ENCODE measurements around the gene NSD2. TPM values are rescaled to one million over a fixed set of nuclear protein-coding genes. Genes with fewer than 3 reads are reported as not detected.

NSD2 gene
- total RNA-seq, 1 donor from 2014 or later = 237 TPM

GRCh38 chr4:1982124-1983052 is 111.2 kb downstream of the NSD2 start:
- intact Hi-C loops (cut with micrococcal nuclease) = no loop called here

DNA sequence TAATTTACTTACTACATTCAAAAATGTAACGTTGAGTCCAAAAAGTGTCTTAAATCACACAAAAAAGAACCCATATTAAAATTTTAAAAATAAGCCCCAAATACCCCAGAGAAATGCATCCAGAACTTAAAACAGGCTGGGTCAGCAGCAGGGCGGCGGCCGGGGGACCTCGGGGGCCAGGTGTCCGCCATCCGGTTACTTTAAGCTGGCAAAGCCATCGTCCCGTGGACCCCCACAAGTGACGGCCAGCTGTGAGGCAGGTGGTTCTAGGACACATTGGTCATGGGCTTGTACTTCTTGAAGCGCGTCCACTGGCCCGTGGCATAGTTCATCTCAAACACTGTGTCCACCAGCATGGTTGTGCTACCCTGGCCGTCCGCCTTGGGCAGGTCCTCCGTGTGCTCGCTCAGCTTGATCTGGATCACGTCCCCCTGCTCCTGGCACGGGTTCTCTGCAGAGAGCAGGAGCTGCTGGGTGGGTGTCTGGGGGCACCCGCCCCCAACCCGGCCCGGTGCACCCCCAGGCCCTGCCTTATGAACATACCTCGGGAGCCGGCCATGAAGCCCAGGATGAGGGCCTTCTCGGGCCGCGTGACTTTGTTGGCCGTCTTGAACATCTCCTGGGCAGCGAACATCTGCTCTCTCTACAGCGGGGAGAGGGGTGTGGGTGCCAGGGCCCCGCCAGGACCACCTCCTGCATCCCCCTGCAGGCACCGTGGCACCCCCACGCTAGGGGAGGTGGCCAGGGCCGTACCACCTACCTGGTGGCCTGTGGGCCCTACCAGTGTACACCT is 112.1 kb downstream of the NSD2 start:
- intact Hi-C loops (cut with micrococcal nuclease) = no loop called here

- intact Hi-C loops (cut with micrococcal nuclease) = no loop called here
Observed at GRCh38 chr4:1983846-1984405, 112.7 kb downstream of the NSD2 start.

GRCh38 chr4:1984406-1985191 is 113.4 kb downstream of the NSD2 start:
- intact Hi-C loops (cut with micrococcal nuclease) = no loop called here

GRCh38 chr4:1985294-1985693 is 114.1 kb downstream of the NSD2 start:
- intact Hi-C loops (cut with micrococcal nuclease) = no loop called here

- intact Hi-C loops (cut with micrococcal nuclease) = no loop called here
Observed at GRCh38 chr4:1985780-1986577, 114.8 kb downstream of the NSD2 start.

GRCh38 chr4:1986578-1987210 is 115.5 kb downstream of the NSD2 start:
- intact Hi-C loops (cut with micrococcal nuclease) = no loop called here

- intact Hi-C loops (cut with micrococcal nuclease) = no loop called here
Observed at GRCh38 chr4:1987296-1987695, 116.1 kb downstream of the NSD2 start.

- intact Hi-C loops (cut with micrococcal nuclease) = no loop called here
Observed at GRCh38 chr4:1987721-1988326, 116.6 kb downstream of the NSD2 start.

- intact Hi-C loops (cut with micrococcal nuclease) = no loop called here
Observed at GRCh38 chr4:1988327-1988724, 117.1 kb downstream of the NSD2 start.

DNA sequence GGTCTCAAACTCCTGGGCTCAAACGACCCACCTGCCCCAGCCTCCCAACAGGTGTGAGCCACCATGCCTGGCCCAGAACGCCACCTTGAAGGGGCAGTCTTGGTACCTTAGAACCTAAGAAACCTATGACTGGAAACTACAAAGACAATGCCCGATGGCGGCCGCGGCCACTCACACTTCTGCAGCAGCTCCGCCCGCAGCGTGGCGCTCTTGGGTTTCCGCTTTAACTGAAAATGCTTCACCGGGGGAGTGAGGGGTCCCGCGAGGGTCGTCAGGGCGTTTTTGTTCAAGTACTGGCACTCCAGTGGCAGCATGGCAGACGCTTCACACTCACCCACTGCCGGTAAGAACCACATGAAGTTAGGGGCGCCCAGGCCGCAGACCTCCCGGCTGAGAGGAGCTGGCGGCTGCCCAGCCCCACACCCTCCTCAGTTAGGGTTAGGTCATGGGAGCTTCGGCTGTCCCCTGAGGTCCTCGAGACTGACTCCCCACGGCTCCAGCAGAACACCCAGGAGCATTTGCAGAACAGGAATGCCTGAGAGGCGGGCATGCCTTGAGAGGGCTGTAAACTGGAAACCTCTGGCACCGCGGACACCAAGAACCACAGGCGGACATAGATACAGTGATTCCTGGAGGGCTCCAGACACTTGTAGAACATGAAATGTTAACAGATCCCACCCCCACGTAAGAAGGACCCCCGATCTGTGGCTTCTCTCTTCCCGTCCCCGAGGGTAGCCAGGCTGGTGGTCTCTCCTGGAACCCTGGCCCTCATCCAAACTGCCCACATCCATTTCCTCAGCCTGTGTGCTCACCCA is 118.5 kb downstream of the NSD2 start:
- intact Hi-C loops (cut with micrococcal nuclease) = no loop called here

- intact Hi-C loops (cut with micrococcal nuclease) = no loop called here
Observed at GRCh38 chr4:1990348-1990645, 119.1 kb downstream of the NSD2 start.

DNA sequence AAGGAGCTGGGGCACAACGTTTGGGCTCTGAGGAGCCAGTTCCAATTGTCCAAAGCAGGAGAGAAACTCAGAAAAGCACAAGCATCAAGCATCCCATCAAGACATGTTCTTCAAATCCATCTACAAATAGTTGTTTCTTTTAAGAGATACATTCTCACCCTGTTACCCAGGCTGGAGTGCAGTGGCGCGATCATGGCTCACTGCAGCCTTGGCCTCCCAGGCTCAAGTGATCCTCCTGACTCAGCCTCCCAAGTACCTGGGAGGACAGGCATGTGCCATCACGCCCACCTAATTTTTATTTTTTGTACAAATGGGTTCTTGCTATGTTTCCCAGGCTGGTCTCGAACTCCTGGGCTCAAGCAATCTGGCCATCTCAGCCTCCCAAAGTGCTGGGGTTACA is 119.5 kb downstream of the NSD2 start:
- intact Hi-C loops (cut with micrococcal nuclease) = no loop called here

DNA sequence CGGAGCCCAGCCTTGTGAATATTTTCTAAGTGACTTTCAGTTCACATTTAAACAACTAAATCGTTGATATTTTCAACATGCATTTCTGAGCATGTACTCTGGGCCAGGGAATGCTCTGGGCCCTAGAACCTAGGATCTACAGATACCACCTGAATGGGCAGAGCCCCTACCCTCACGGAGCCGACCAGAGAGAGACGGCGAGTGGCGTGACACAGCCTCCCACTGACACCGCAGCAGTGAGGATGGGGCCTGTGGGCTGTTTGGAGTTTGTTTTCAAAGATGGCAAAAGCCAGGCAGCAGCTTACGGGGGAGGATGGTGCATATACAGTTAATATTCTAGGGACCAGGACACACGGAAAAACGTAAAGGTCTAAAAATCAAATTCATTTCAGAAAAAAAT is 119.9 kb downstream of the NSD2 start:
- intact Hi-C loops (cut with micrococcal nuclease) = no loop called here

DNA sequence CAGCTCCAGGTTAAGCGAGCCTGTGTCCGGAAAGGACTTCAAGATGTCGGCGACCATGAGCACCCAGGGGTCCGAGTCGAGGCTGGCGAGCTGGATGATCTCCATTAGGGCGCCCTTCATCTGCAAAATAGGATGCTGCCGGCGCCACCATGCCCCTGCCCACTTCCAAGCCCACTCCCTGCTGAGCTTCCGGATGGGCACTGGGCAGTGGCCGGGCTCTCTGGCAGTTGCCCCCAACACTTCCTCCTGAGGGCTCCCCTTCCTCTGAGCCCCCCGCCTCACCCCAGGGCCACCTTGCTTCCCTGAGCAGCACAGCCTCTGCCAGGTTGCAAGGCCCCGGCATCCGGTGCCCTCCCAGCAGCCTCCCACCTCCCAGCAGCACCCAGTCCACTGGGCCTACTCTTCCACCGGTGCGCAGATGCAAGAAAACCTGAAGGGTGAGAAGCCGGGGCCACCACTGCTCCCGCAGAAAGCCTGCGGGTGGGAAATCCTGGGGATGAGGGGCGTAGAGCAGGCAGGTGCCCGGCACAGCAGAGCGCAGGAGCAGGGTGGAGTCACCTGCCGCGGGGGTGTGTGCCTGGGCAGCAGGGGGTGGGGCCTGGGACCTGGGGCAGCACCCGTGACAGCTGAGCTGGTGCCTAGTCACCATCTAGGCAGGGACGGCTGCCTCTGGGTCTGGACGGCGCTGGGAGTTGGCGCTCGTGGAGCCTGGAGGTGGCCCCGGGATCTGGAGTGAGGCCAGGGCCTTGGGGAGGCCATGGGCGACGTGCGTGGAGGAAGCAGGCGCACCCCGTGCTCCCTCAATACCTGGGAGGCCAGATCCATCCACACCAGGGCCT is 120.6 kb downstream of the NSD2 start:
- intact Hi-C loops (cut with micrococcal nuclease) = no loop called here

GRCh38 chr4:1992468-1993168 is 121.4 kb downstream of the NSD2 start:
- intact Hi-C loops (cut with micrococcal nuclease) = no loop called here

DNA sequence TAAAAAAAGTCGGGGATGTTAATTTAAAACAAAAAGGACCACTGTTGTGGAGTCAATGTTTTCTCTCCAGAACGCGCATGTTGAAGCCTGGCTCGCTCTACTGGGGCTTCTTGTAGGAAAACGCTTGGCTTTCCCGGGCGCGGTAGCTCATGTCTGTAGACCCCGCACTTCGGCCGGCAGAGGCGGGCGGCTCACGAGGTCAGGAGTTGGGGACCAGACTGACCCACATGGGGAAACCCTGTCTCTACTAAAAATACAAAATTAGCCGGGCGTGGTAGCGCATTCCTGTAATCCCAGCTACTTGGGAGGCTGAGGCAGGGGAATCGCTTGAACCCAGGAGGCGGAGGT is 122.0 kb downstream of the NSD2 start:
- intact Hi-C loops (cut with micrococcal nuclease) = no loop called here

All from T-helper 2 cell treated with Interferon-gamma antibody and Interleukin-4, amounts not matched to agents 100 ng/mL and 5 ng/mL, for 36 hours (primary cell).